NOMO-1 treated with dmso at 0.1 percent for 144 hours (cell line): ENCODE measurements around the gene LRCH1.

Experiments used
- DNase-seq: peaks from one replicate; lab custom pipeline; 2025; ENCODE audit not compliant: unreplicated experiment; lab: John Stamatoyannopoulos, UW

The LRCH1 gene

GRCh38 chr13:46662690-46663089 lies 109.7 kb downstream of the LRCH1 start:
- DNase-seq = no peak

GRCh38 chr13:46663206-46664037 lies 110.5 kb downstream of the LRCH1 start:
- no peak for DNase-seq

- DNase-seq = no peak
Measured at GRCh38 chr13:46664195-46664594, 111.2 kb downstream of the LRCH1 start.

- DNase-seq = no peak
Measured at GRCh38 chr13:46665248-46665632, 112.3 kb downstream of the LRCH1 start.

- no peak for DNase-seq
Measured at GRCh38 chr13:46665633-46666482, 112.9 kb downstream of the LRCH1 start.

GRCh38 chr13:46666727-46667456 lies 113.9 kb downstream of the LRCH1 start:
- no peak for DNase-seq

- DNase-seq = no peak
Measured at GRCh38 chr13:46667687-46668281, 114.8 kb downstream of the LRCH1 start.

GRCh38 chr13:46668302-46668720 lies 115.3 kb downstream of the LRCH1 start:
- DNase-seq = no peak

GRCh38 chr13:46668931-46669525 lies 116.1 kb downstream of the LRCH1 start:
- no peak for DNase-seq

GRCh38 chr13:46672338-46673090 lies 119.5 kb downstream of the LRCH1 start:
- no peak for DNase-seq

GRCh38 chr13:46675016-46675415 lies 122.0 kb downstream of the LRCH1 start:
- DNase-seq = no peak

- DNase-seq = no peak
Measured at GRCh38 chr13:46676378-46676725, 123.4 kb downstream of the LRCH1 start.

- no peak for DNase-seq
Measured at GRCh38 chr13:46679369-46680120, 126.6 kb downstream of the LRCH1 start.

GRCh38 chr13:46682015-46682414 lies 129.0 kb downstream of the LRCH1 start:
- DNase-seq = no peak

GRCh38 chr13:46682707-46683106 lies 129.7 kb downstream of the LRCH1 start:
- DNase-seq = no peak

- DNase-seq = no peak
Measured at GRCh38 chr13:46683676-46684260, 130.8 kb downstream of the LRCH1 start.

- DNase-seq = no peak
Measured at GRCh38 chr13:46684287-46685001, 131.5 kb downstream of the LRCH1 start.

- DNase-seq = no peak
Measured at GRCh38 chr13:46685006-46685730, 132.2 kb downstream of the LRCH1 start.
